Body of pancreas (tissue), 4 donors: ENCODE measurements around the gene FCN1.

Source experiments
- POLR2A ChIP-seq, 3 donors: fragments of 450-650 bp; IDR thresholded peaks; one replicate each; pipeline ENCODE4 v1.6.1; 2016; ENCODE audit warnings: antibody characterized with exemption in 3 of 3, mild to moderate bottlenecking in 2 of 3
- TF ChIP-seq, protein P1 (sequence below), 7 experiments: fragments of 450-650 bp in 4 of 7; fragments of 200-600 bp in 3 of 7; sonication (generic) in 3 of 7; IDR thresholded peaks; one replicate each; pipeline ENCODE4 v1.5.1; 2016 to 2019; ENCODE audit warnings: antibody characterized with exemption in 7 of 7

DNA sequence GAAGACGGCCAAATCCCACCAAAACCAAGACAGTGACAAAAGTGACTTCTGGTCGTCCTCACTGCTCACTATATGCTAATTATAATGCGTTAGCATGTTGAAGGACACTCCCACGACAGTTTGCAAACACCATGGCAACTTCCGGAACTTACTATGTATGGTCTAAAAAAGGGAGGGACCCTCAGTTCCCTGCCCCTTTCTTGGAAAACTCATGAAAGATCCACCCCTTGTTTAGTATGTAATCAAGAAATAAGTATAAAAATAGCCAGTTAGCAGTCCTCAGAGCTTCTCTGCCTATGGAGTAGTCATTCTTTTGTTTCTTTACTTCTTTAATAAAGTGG, 27.6 kb downstream of the FCN1 start:
- TF ChIP-seq, protein P1, sequence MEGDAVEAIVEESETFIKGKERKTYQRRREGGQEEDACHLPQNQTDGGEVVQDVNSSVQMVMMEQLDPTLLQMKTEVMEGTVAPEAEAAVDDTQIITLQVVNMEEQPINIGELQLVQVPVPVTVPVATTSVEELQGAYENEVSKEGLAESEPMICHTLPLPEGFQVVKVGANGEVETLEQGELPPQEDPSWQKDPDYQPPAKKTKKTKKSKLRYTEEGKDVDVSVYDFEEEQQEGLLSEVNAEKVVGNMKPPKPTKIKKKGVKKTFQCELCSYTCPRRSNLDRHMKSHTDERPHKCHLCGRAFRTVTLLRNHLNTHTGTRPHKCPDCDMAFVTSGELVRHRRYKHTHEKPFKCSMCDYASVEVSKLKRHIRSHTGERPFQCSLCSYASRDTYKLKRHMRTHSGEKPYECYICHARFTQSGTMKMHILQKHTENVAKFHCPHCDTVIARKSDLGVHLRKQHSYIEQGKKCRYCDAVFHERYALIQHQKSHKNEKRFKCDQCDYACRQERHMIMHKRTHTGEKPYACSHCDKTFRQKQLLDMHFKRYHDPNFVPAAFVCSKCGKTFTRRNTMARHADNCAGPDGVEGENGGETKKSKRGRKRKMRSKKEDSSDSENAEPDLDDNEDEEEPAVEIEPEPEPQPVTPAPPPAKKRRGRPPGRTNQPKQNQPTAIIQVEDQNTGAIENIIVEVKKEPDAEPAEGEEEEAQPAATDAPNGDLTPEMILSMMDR (IDR thresholded peaks at IDR 0.05) = no peak
- TF ChIP-seq POLR2A (IDR thresholded peaks at IDR 0.05) = no peak
